A673 (cell line): ENCODE measurements around the gene ANXA4.

Source experiments
- EZH2 ChIP-seq: fragments of 200-600 bp; sonication (generic); IDR thresholded peaks from 2 replicates; pipeline ENCODE4 v1.6.1; 2017; ENCODE audit warnings: borderline replicate concordance, low read depth, mild to moderate bottlenecking, mixed read lengths, antibody characterized with exemption, low read length; ENCODE audit not compliant: poor library complexity, severe bottlenecking
- TF ChIP-seq, protein P1 (sequence below): fragments of 300-800, 200-600 bp; sonication (generic); conservative IDR thresholded peaks from 2 replicates; pipeline ENCODE4 v1.5.1; 2017; ENCODE audit warnings: low read depth, mild to moderate bottlenecking, antibody characterized with exemption, low read length, moderate library complexity, mixed read lengths

- TF ChIP-seq, protein P1, sequence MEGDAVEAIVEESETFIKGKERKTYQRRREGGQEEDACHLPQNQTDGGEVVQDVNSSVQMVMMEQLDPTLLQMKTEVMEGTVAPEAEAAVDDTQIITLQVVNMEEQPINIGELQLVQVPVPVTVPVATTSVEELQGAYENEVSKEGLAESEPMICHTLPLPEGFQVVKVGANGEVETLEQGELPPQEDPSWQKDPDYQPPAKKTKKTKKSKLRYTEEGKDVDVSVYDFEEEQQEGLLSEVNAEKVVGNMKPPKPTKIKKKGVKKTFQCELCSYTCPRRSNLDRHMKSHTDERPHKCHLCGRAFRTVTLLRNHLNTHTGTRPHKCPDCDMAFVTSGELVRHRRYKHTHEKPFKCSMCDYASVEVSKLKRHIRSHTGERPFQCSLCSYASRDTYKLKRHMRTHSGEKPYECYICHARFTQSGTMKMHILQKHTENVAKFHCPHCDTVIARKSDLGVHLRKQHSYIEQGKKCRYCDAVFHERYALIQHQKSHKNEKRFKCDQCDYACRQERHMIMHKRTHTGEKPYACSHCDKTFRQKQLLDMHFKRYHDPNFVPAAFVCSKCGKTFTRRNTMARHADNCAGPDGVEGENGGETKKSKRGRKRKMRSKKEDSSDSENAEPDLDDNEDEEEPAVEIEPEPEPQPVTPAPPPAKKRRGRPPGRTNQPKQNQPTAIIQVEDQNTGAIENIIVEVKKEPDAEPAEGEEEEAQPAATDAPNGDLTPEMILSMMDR = no peak
- TF ChIP-seq EZH2 = no peak
Measured at GRCh38 chr2:69805887-69806286, 64.0 kb downstream of the ANXA4 start.
